ENCODE data around the gene POP5.

- TF ChIP-seq SNAI2 (CRISPR knock-in tag; IDR thresholded peaks at IDR 0.05) (no peak), TOX (CRISPR knock-in tag; IDR thresholded peaks at IDR 0.05; ENCODE audit: borderline replicate concordance) (no peak), CSDC2 (CRISPR knock-in tag; IDR thresholded peaks at IDR 0.05) (no peak), ESRRG (CRISPR knock-in tag; IDR thresholded peaks at IDR 0.05) (no peak), ZNF70 (CRISPR knock-in tag; IDR thresholded peaks at IDR 0.05) (no peak), POU6F1 (CRISPR knock-in tag; IDR thresholded peaks at IDR 0.05; ENCODE audit: borderline replicate concordance, low read depth) (no peak), ARNTL (CRISPR knock-in tag; IDR thresholded peaks at IDR 0.05; ENCODE audit: borderline replicate concordance, low read depth) (no peak), PATZ1 (CRISPR knock-in tag; IDR thresholded peaks at IDR 0.05; ENCODE audit: borderline replicate concordance) (no peak)
Measured at GRCh38 chr12:120573560-120573959, 7.6 kb downstream of the POP5 start.
